Ovary (tissue), 3 donors: ENCODE data around the gene TNFSF13.

ENCODE experiments used
- POLR2A ChIP-seq: fragments of 450-650 bp; IDR thresholded peaks from one replicate; pipeline ENCODE4 v1.6.1; 2017; ENCODE audit warnings: antibody characterized with exemption, mild to moderate bottlenecking, moderate library complexity
- TF ChIP-seq, protein P1 (sequence below), 3 donors: fragments of 450-650 bp in 2 of 3; fragments of 200-600 bp in 1 of 3; IDR thresholded peaks; one replicate each; pipeline versions ENCODE4 v1.5.1 to v1.8.0; 2016 to 2022; ENCODE audit warnings: antibody characterized with exemption in 3 of 3, mild to moderate bottlenecking in 1 of 3
- donor health status: DM: no; HTN: no; CAD: no.

DNA sequence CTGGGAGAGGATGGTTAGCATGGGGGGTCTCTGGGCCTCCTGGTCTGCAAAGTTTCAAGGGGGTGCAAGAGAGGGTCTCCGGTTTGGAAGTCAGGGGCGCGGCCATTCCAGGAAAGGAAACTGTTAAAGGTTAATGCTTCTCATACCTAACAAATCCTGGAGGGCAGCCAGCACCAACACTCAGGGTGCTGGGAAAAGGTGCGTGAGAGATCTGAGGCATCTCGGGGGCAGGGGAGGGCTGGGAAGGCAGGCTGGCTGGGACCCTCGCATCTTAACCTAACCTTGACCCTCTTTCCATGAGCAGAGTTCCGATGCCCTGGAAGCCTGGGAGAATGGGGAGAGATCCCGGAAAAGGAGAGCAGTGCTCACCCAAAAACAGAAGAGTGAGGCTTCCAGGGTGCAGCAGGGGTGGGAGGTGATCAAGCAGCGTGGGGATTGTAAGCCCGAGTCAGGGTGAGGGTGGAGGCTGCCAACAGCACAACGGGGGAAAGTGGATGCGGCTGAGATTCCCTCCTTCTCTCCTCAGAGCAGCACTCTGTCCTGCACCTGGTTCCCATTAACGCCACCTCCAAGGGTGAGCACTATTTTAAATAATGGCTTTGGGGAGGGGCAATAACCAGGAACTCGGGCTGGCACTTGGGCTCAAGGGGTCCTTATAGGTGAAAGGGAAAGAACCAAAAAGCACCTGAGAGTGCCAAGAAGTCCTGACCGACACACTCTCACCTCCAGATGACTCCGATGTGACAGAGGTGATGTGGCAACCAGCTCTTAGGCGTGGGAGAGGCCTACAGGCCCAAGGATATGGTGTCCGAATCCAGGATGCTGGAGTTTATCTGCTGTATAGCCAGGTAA, 996 bp downstream of the TNFSF13 start:
- TF ChIP-seq POLR2A: no peak
- TF ChIP-seq, protein P1, sequence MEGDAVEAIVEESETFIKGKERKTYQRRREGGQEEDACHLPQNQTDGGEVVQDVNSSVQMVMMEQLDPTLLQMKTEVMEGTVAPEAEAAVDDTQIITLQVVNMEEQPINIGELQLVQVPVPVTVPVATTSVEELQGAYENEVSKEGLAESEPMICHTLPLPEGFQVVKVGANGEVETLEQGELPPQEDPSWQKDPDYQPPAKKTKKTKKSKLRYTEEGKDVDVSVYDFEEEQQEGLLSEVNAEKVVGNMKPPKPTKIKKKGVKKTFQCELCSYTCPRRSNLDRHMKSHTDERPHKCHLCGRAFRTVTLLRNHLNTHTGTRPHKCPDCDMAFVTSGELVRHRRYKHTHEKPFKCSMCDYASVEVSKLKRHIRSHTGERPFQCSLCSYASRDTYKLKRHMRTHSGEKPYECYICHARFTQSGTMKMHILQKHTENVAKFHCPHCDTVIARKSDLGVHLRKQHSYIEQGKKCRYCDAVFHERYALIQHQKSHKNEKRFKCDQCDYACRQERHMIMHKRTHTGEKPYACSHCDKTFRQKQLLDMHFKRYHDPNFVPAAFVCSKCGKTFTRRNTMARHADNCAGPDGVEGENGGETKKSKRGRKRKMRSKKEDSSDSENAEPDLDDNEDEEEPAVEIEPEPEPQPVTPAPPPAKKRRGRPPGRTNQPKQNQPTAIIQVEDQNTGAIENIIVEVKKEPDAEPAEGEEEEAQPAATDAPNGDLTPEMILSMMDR (IDR thresholded peaks at IDR 0.05): no peak
